Activated naive CD4-positive, alpha-beta T cell treated with anti-CD3 and anti-CD28 coated beads for 36 hours (primary cell): ENCODE data around the gene MYO5A. TPM values are rescaled to one million over a fixed set of nuclear protein-coding genes. Genes with fewer than 3 reads are reported as not detected.

Source experiments
- CTCF ChIA-PET: fragments of 350-600 bp; sonication (Branson Sonifier 250); formaldehyde crosslinking; loops from one replicate; lab custom pipeline; 2021; ENCODE audit warnings: antibody characterized with exemption; lab: Charles Lee
- DNase-seq: peaks from one replicate; pipeline ENCODE4 v3.0.0-alpha.2; 2020
- H3K27ac Mint-ChIP-seq: one replicate; pipeline ENCODE4 v1.8.0; 2021; ENCODE audit warnings: mild to moderate bottlenecking, mixed read lengths
- H3K27me3 Mint-ChIP-seq: one replicate; pipeline ENCODE4 v1.8.0; 2021; ENCODE audit warnings: low read depth, mixed read lengths
- H3K36me3 Mint-ChIP-seq: one replicate; pipeline ENCODE4 v1.8.0; 2021; ENCODE audit warnings: low read depth, mixed read lengths
- H3K4me1 Mint-ChIP-seq: one replicate; pipeline ENCODE4 v1.8.0; 2021; ENCODE audit warnings: low read depth, mixed read lengths
- H3K4me3 Mint-ChIP-seq: one replicate; pipeline ENCODE4 v1.8.0; 2021; ENCODE audit warnings: mild to moderate bottlenecking, moderate library complexity, mixed read lengths
- H3K9me3 Mint-ChIP-seq: one replicate; pipeline ENCODE4 v1.8.0; 2021; ENCODE audit warnings: mixed read lengths
- intact Hi-C: fragments of 100-400 bp; cut with micrococcal nuclease; formaldehyde crosslinking; loops from one replicate; pipeline ENCODE4 v1.15.1; 2023
- total RNA-seq, 2 experiments: library from RNA; stranded (reverse); gene quantifications; one replicate each; pipeline ENCODE4 v1.2.3, GENCODE V29; 2021

Gene MYO5A
- total RNA-seq, 2 experiments from 2014 or later: 13.2 to 13.7 TPM

- intact Hi-C loops: loop anchor here (1.0 to 2.0 kb wide), 7 partner anchors 29 to 274 kb away; no protein-coding TSS in a partner anchor
- Mint-ChIP-seq H3K27me3 (no peaks in the 10 kb centered on the region), H3K27ac (peak overlapping the region; percentile 47), H3K4me1 (peaks cover 13% of the 10 kb centered on the region), H3K36me3 (no peaks in the 10 kb centered on the region), H3K9me3 (no peaks in the 10 kb centered on the region), H3K4me3 (peak overlapping the region; percentile 74)
- DNase-seq: no peak
- CTCF ChIA-PET: no interaction called here
Observed at GRCh38 chr15:52529940-52530339, 1.3 kb upstream of the MYO5A start.

- H3K27ac Mint-ChIP-seq: peak overlapping the region; percentile 47
- H3K27me3 Mint-ChIP-seq: no peaks in the 10 kb centered on the region
- intact Hi-C loops: loop anchor here (1.0 to 2.0 kb wide), 7 partner anchors 30 to 273 kb away; no protein-coding TSS in a partner anchor
- H3K9me3 Mint-ChIP-seq: no peaks in the 10 kb centered on the region
- peaks cover 13% of the 10 kb centered on the region for H3K4me1 Mint-ChIP-seq
- CTCF ChIA-PET: no interaction called here
- peak; percentile 50 for DNase-seq
- H3K4me3 Mint-ChIP-seq: peak overlapping the region; percentile 74
- no peaks in the 10 kb centered on the region for H3K36me3 Mint-ChIP-seq
Observed at GRCh38 chr15:52529341-52529924, 753 bp upstream of the MYO5A start.

DNA sequence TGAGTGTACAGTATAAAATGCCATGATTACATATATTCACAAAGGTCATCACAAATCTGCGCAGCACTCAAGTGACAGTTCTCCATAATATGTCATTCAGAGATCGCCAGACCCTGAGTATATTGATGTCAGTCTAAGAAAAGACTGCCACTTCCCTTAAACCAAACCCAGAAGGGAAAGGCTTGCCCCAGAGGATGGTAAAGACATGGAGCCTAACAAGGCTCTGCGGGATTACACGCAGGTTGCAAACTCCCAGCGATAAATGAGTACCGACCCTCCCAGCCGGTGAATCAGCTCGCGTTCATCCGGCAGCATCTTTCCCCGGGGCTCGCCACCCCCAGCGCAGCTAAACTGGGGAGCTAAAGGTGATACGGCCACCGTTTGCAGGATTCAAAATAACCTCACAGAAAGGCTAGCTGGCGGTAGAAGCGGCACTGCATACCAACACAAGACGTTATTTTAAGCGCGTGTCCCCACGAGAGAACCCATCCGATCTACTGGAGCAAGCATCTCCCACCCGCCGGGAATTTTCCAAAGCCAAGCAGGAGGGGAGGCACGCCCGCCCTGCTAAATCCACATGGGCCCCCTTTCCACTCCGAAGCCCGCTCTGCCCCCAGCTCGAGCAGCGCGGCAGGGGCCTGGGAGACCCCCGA lies 643 bp downstream of the MYO5A start:
- H3K27me3 Mint-ChIP-seq: no peaks in the 10 kb centered on the region
- CTCF ChIA-PET: interaction anchor here (0.5 to 1.4 kb wide), 4 partner anchors 172 to 274 kb away, joined by 3 to 4 read pairs (median 3); no protein-coding TSS in a partner anchor
- no peaks in the 10 kb centered on the region for H3K9me3 Mint-ChIP-seq
- peak overlapping the region; percentile 26 for H3K27ac Mint-ChIP-seq
- intact Hi-C loops: loop anchor here (2.0 kb wide), 1 partner anchor 63 kb away; no protein-coding TSS in a partner anchor
- H3K4me1 Mint-ChIP-seq: peaks cover 13% of the 10 kb centered on the region
- peak overlapping the region; percentile 91 for H3K4me3 Mint-ChIP-seq
- H3K36me3 Mint-ChIP-seq: no peaks in the 10 kb centered on the region
- DNase-seq: peak; percentile 68

- Mint-ChIP-seq H3K4me3 (peak overlapping the region; percentile 91), H3K27ac (no peak overlapping the region), H3K36me3 (no peaks in the 10 kb centered on the region), H3K4me1 (peaks cover 13% of the 10 kb centered on the region), H3K9me3 (no peaks in the 10 kb centered on the region), H3K27me3 (no peaks in the 10 kb centered on the region)
- intact Hi-C loops: no loop called here
- CTCF ChIA-PET: interaction anchor here (0.8 to 1.4 kb wide), 4 partner anchors 207 to 273 kb away, joined by 3 to 4 read pairs (median 3); no protein-coding TSS in a partner anchor
- DNase-seq: no peak
Observed at GRCh38 chr15:52527196-52527910, 1.3 kb downstream of the MYO5A start.

DNA sequence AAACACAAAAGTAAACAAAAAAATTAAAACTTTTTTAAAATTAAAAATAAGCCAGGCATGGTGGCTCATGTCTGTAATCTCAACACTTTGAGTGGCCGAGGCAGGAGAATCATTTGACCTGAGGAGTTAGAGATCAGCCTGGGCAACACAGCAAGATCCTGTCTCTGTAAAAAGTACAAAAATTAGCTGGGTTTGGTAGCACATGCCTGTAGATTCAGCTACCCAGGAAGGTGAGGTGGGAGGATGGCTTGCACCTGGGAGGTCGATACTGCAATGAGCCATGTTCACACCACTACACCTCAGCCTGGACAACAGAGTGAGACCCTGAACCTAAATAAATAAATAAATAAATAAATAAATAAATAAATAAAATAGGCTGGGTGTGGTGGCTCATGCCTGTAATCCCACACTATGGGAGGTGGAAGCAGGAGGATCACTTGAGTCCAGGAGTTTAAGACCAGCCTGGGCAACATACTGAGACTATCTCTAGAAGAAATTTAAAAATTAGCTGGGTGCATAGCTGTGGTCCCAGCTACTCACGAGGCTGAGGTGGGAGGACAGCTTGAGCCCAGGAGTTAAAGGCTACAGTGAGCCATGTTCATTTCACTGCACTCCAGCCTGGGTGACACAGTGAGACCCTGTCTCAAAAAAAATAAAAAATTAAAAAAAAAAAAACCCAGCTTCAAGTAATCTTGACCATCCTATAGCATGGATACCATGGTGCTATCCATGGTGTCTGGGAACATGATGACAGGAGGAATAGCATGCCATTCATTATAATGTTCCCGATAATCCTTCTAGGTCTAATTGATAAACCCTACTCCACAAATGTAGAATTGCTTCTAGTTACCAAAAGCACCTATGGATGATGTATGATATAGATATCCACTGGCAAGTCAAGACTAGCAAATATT lies 4.2 kb downstream of the MYO5A start:
- CTCF ChIA-PET: interaction anchor here (0.5 to 1.3 kb wide), 4 partner anchors 9 to 145 kb away, joined by 3 to 6 read pairs (median 4); no protein-coding TSS in a partner anchor
- Mint-ChIP-seq H3K4me3 (no peak overlapping the region), H3K9me3 (no peaks in the 10 kb centered on the region), H3K27ac (no peak overlapping the region), H3K36me3 (no peaks in the 10 kb centered on the region), H3K27me3 (no peaks in the 10 kb centered on the region), H3K4me1 (peaks cover 8% of the 10 kb centered on the region)
- DNase-seq: no peak
- intact Hi-C loops: no loop called here

- no peak for DNase-seq
- no peak overlapping the region for H3K27ac Mint-ChIP-seq
- intact Hi-C loops: no loop called here
- H3K9me3 Mint-ChIP-seq: no peaks in the 10 kb centered on the region
- no peaks in the 10 kb centered on the region for H3K36me3 Mint-ChIP-seq
- H3K4me3 Mint-ChIP-seq: no peak overlapping the region
- no peaks in the 10 kb centered on the region for H3K27me3 Mint-ChIP-seq
- H3K4me1 Mint-ChIP-seq: peaks cover 12% of the 10 kb centered on the region
- CTCF ChIA-PET: no interaction called here
Observed at GRCh38 chr15:52523647-52524046, 5.0 kb downstream of the MYO5A start.

GRCh38 chr15:52523192-52523591 lies 5.5 kb downstream of the MYO5A start:
- intact Hi-C loops: no loop called here
- no peaks in the 10 kb centered on the region for H3K27me3 Mint-ChIP-seq
- no peaks in the 10 kb centered on the region for H3K9me3 Mint-ChIP-seq
- H3K36me3 Mint-ChIP-seq: no peaks in the 10 kb centered on the region
- H3K4me1 Mint-ChIP-seq: peaks cover 12% of the 10 kb centered on the region
- no peak overlapping the region for H3K4me3 Mint-ChIP-seq
- H3K27ac Mint-ChIP-seq: no peak overlapping the region
- CTCF ChIA-PET: interaction anchor here (0.6 kb wide), 1 partner anchor 43 kb away, joined by 3 read pairs; no protein-coding TSS in a partner anchor
- no peak for DNase-seq

GRCh38 chr15:52521682-52522081 lies 7.0 kb downstream of the MYO5A start:
- CTCF ChIA-PET: no interaction called here
- Mint-ChIP-seq H3K36me3 (no peaks in the 10 kb centered on the region), H3K9me3 (no peaks in the 10 kb centered on the region), H3K27me3 (no peaks in the 10 kb centered on the region), H3K4me3 (no peak overlapping the region), H3K27ac (no peak overlapping the region), H3K4me1 (peaks cover 6% of the 10 kb centered on the region)
- intact Hi-C loops: no loop called here
- no peak for DNase-seq

- Mint-ChIP-seq H3K4me1 (peaks cover 6% of the 10 kb centered on the region), H3K9me3 (no peaks in the 10 kb centered on the region), H3K36me3 (no peaks in the 10 kb centered on the region), H3K27ac (no peak overlapping the region), H3K27me3 (no peaks in the 10 kb centered on the region), H3K4me3 (no peak overlapping the region)
- CTCF ChIA-PET: interaction anchor here (0.7 kb wide), 1 partner anchor 33 kb away, joined by 5 read pairs; no protein-coding TSS in a partner anchor
- DNase-seq: no peak
- intact Hi-C loops: no loop called here
Observed at GRCh38 chr15:52520421-52520820, 8.3 kb downstream of the MYO5A start.

GRCh38 chr15:52518487-52519371 lies 10.0 kb downstream of the MYO5A start:
- CTCF ChIA-PET: interaction anchor here (0.5 to 0.9 kb wide), 2 partner anchors 7 to 132 kb away, joined by 3 read pairs; no protein-coding TSS in a partner anchor
- H3K36me3 Mint-ChIP-seq: no peaks in the 10 kb centered on the region
- no peaks in the 10 kb centered on the region for H3K9me3 Mint-ChIP-seq
- no peaks in the 10 kb centered on the region for H3K27me3 Mint-ChIP-seq
- H3K4me3 Mint-ChIP-seq: no peak overlapping the region
- peaks cover 6% of the 10 kb centered on the region for H3K4me1 Mint-ChIP-seq
- intact Hi-C loops: no loop called here
- DNase-seq: no peak
- no peak overlapping the region for H3K27ac Mint-ChIP-seq

DNA sequence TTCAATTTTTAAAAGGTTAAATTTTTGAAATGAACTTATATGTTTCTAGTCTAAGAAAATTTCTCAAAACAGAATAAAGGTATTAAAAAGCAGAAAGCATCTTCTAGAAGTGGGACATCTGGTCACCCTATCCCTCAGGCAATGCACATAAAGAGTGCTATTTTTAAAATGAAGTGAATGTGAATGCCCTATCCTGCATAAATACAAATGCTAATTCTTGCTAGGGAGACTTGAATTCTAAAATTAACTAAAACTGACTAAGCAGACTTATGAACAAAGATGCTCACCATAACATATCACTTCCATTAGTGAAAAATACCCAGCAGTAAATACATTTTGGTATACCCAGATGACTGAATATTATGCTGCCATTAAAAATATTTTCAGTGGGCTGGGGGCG lies 11.7 kb downstream of the MYO5A start:
- CTCF ChIA-PET: no interaction called here
- Mint-ChIP-seq H3K4me1 (peaks cover 6% of the 10 kb centered on the region), H3K36me3 (no peaks in the 10 kb centered on the region), H3K9me3 (no peaks in the 10 kb centered on the region), H3K4me3 (no peak overlapping the region), H3K27ac (no peak overlapping the region), H3K27me3 (no peaks in the 10 kb centered on the region)
- intact Hi-C loops: no loop called here
- no peak for DNase-seq
